22Rv1 (cell line): ENCODE data around the gene TPPP.

Source experiments
- ZFX ChIP-seq: fragments of 450-650 bp; IDR thresholded peaks from 2 replicates; pipeline ENCODE4 v1.6.1; 2017; ENCODE audit warnings: antibody characterized with exemption, borderline replicate concordance
- TF ChIP-seq, protein P1 (sequence below): fragments of 450-650 bp; IDR thresholded peaks from 2 replicates; pipeline ENCODE4 v1.5.1; 2017; ENCODE audit warnings: mild to moderate bottlenecking

DNA sequence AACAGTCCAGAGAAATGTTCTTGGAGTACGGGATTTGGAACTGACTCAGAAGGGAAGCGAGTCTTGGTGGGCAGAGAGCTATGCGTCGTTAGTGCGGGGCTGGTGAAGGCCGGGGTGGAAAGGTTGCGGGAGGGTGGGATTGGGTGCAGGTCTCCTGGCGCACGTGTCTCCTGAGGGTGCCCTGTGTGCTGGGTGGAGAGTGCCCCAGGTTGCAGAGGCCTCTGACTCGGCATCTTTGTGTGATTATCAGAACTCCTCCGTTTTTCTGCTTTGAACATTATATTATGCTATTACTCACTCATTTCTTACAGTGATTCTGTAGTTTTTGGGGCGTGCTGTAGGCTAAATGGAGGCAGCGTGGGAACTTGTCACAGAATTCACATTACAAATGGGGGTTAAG lies 69.6 kb downstream of the TPPP start:
- TF ChIP-seq, protein P1, sequence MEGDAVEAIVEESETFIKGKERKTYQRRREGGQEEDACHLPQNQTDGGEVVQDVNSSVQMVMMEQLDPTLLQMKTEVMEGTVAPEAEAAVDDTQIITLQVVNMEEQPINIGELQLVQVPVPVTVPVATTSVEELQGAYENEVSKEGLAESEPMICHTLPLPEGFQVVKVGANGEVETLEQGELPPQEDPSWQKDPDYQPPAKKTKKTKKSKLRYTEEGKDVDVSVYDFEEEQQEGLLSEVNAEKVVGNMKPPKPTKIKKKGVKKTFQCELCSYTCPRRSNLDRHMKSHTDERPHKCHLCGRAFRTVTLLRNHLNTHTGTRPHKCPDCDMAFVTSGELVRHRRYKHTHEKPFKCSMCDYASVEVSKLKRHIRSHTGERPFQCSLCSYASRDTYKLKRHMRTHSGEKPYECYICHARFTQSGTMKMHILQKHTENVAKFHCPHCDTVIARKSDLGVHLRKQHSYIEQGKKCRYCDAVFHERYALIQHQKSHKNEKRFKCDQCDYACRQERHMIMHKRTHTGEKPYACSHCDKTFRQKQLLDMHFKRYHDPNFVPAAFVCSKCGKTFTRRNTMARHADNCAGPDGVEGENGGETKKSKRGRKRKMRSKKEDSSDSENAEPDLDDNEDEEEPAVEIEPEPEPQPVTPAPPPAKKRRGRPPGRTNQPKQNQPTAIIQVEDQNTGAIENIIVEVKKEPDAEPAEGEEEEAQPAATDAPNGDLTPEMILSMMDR: no peak
- no peak for TF ChIP-seq ZFX
